RWPE2 (cell line): ENCODE data around the gene RRM2.

Experiments
- ATAC-seq: fragments of 200-7000 bp; cut with Tn5 transposase; 3 replicates; pipeline ENCODE4 v1.9.1; 2021; ENCODE audit warnings: low read depth
- DNase-seq: peaks from one replicate; pipeline ENCODE4 v3.0.0-alpha.2; 2020; ENCODE audit warnings: low spot score
- H3K27ac ChIP-seq: fragments of 450-650 bp; 2 replicates; pipeline ENCODE4 v1.5.1; 2017; ENCODE audit warnings: mild to moderate bottlenecking; ENCODE audit not compliant: poor library complexity, severe bottlenecking
- H3K27me3 ChIP-seq: fragments of 250-450 bp; sonication (Bioruptor Pico); 2 replicates; pipeline ENCODE4 v1.5.1; 2021; ENCODE audit warnings: mild to moderate bottlenecking, moderate library complexity; ENCODE audit not compliant: insufficient read depth, poor library complexity, severe bottlenecking
- H3K36me3 ChIP-seq: fragments of 250-450 bp; sonication (Bioruptor Pico); 2 replicates; pipeline ENCODE4 v1.5.1; 2020; ENCODE audit warnings: low read depth, mild to moderate bottlenecking, moderate library complexity
- H3K4me1 ChIP-seq: fragments of 250-450 bp; sonication (Bioruptor Pico); 2 replicates; pipeline ENCODE4 v1.5.1; 2021; ENCODE audit warnings: mild to moderate bottlenecking, moderate library complexity; ENCODE audit not compliant: insufficient read depth, poor library complexity, severe bottlenecking
- H3K4me3 ChIP-seq: fragments of 250-450 bp; sonication (Bioruptor Pico); 2 replicates; pipeline ENCODE4 v1.5.1; 2021; ENCODE audit warnings: mild to moderate bottlenecking, moderate library complexity; ENCODE audit not compliant: severe bottlenecking
- H3K9me3 ChIP-seq: fragments of 250-450 bp; sonication (Bioruptor Pico); 2 replicates; pipeline ENCODE4 v1.5.1; 2021; ENCODE audit warnings: mild to moderate bottlenecking, moderate library complexity; ENCODE audit not compliant: severe bottlenecking
- TF ChIP-seq, protein P1 (sequence below): fragments of 450-650 bp; IDR thresholded peaks from one replicate; pipeline ENCODE4 v1.5.1; 2017; ENCODE audit warnings: mild to moderate bottlenecking, moderate library complexity; ENCODE audit not compliant: poor library complexity, severe bottlenecking

Gene RRM2

DNA sequence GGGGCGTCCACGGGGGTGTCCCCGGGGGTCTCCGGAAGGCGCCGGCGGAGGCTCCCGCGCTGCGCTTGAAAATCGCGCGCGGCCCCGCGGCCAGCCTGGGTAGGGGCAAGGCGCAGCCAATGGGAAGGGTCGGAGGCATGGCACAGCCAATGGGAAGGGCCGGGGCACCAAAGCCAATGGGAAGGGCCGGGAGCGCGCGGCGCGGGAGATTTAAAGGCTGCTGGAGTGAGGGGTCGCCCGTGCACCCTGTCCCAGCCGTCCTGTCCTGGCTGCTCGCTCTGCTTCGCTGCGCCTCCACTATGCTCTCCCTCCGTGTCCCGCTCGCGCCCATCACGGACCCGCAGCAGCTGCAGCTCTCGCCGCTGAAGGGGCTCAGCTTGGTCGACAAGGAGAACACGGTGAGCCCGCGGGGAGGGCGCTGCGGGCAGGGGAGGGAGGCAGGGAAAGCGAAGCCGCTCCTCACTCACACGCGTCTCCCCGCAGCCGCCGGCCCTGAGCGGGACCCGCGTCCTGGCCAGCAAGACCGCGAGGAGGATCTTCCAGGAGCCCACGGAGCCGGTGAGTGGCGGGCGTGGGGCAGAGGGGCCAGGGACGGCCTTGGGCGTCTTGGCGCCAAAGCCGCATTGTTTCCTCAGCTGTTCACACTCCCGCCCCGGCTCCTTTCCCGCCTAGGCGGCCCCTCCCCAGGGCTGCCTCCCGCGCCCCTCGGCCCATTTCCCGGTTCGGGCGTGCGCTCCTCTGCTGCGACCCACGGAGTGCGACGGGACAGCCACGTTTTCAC, at the start of gene RRM2:
Gene RRM2 (plus strand): TSS at position 240 of the 781 bp plus-strand sequence. CDS start 60 bp downstream, at position 300.
- H3K36me3 ChIP-seq, result peaks cover 50% of the 10 kb centered on the region
- H3K27ac ChIP-seq, result peak within 1 kb of the TSS; percentile 90
- DNase-seq, result peak; percentile 98
- peak within 1 kb of the TSS; percentile 55 for H3K4me3 ChIP-seq
- no peaks in the 10 kb centered on the region for H3K27me3 ChIP-seq
- peak; percentile 79 for ATAC-seq
- no peaks in the 10 kb centered on the region for H3K9me3 ChIP-seq
- peaks cover 20% of the 10 kb centered on the region for H3K4me1 ChIP-seq
- TF ChIP-seq, protein P1, sequence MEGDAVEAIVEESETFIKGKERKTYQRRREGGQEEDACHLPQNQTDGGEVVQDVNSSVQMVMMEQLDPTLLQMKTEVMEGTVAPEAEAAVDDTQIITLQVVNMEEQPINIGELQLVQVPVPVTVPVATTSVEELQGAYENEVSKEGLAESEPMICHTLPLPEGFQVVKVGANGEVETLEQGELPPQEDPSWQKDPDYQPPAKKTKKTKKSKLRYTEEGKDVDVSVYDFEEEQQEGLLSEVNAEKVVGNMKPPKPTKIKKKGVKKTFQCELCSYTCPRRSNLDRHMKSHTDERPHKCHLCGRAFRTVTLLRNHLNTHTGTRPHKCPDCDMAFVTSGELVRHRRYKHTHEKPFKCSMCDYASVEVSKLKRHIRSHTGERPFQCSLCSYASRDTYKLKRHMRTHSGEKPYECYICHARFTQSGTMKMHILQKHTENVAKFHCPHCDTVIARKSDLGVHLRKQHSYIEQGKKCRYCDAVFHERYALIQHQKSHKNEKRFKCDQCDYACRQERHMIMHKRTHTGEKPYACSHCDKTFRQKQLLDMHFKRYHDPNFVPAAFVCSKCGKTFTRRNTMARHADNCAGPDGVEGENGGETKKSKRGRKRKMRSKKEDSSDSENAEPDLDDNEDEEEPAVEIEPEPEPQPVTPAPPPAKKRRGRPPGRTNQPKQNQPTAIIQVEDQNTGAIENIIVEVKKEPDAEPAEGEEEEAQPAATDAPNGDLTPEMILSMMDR, result no peak

DNA sequence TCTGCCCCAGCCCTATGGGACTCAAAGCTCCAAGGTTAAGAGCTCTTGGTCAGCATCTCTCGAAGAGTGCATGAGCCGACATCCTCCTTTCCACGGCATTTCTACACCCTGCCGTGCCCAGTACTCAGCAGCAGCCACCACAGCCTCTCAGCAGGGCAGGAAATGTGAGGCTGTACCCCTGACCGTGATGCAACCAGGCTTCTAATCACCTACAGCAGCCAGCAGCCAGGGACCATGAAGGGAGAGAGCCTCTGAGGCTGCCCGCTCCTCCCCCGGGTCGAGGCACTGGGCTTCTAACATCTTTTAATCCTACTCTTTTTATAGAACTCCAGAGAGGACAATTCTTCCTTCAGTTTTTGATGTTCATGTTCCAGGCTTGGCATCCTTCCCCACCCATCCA, 48.8 kb upstream of the RRM2 start:
- Histone ChIP-seq H3K4me1 (no peaks in the 10 kb centered on the region), H3K36me3 (no peaks in the 10 kb centered on the region), H3K27ac (no peak overlapping the region), H3K27me3 (peaks cover 6% of the 10 kb centered on the region), H3K9me3 (no peaks in the 10 kb centered on the region), H3K4me3 (no peak overlapping the region)
- DNase-seq (no peak), ATAC-seq (no peak)
- TF ChIP-seq, protein P1, result no peak

DNA sequence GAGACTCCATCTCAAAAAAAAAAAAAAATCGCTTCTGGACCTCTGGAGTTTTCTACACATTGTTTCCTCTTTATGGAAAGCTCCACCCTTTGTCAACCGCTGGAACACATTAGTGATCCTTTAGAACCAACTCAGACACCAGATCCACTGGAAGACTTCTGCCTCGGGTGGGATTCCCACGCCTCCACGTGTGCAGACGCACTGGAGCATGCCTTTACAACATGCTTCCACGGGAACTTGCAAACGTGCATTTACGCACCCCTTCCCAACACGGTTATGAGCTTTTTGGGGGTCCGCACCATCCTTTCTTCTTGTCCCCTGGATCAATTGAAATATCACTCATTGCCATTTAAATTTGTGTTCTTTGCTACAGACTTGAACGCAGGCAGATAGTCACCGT, 47.4 kb upstream of the RRM2 start:
- Histone ChIP-seq H3K27ac (no peak overlapping the region), H3K27me3 (peaks cover 12% of the 10 kb centered on the region), H3K4me3 (no peak overlapping the region), H3K9me3 (no peaks in the 10 kb centered on the region), H3K4me1 (no peaks in the 10 kb centered on the region), H3K36me3 (no peaks in the 10 kb centered on the region)
- TF ChIP-seq, protein P1, result no peak
- ATAC-seq (no peak), DNase-seq (no peak)

DNA sequence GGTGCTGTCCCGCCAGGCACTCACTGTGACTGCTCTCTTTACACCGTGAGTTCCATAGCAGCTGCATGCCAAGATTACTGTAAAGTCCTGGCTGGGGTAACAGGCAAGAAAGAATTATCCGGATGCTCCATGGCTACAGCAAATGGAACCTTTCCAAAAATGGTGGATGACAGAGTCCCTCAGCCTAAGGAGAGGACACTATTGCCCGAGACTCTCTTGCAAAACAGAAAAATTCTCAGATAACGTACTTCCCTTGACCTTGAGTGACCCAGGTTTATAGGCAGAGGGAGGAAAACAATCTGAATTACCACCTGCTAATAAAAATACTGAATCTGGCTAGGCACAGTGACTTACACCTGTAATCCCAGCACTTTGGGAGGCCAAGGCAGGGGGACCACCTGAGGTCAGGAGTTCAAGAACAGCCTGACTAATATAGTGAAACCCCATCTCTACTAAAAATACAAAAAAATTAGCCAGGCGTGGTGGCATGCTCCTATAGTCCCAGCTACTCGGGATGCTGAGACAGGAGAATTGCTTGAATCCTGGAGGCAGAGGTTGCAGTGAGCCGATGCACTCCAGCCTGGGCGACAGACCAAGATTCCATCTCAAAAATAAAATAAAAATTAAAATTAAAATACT, 46.8 kb upstream of the RRM2 start:
- H3K36me3 ChIP-seq, result no peaks in the 10 kb centered on the region
- no peak for ATAC-seq
- H3K4me1 ChIP-seq, result no peaks in the 10 kb centered on the region
- TF ChIP-seq, protein P1, result no peak
- no peak overlapping the region for H3K27ac ChIP-seq
- no peak overlapping the region for H3K4me3 ChIP-seq
- no peaks in the 10 kb centered on the region for H3K9me3 ChIP-seq
- no peak for DNase-seq
- peaks cover 16% of the 10 kb centered on the region for H3K27me3 ChIP-seq

DNA sequence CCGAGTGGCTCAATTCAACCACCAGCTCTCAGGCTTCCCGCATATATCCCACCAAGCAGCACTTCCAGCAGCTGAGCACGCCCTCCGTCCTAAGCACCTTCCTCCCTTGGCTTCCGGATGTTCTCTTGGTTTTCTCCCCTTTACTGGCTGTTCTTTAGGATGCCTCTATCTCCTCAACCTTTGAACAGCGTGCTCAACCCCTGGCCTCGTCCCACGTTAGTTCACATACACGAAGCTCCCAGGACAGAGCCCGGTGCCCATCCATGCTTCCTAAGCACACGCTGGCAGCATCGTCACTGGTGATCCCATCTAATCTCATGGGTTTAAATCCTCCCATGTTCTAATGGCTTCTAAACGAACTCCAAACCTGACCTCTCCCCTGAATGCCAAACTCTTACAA, 46.0 kb upstream of the RRM2 start:
- peaks cover 24% of the 10 kb centered on the region for H3K27me3 ChIP-seq
- no peaks in the 10 kb centered on the region for H3K9me3 ChIP-seq
- H3K4me3 ChIP-seq, result no peak overlapping the region
- H3K36me3 ChIP-seq, result no peaks in the 10 kb centered on the region
- DNase-seq (no peak), ATAC-seq (no peak)
- no peak overlapping the region for H3K27ac ChIP-seq
- TF ChIP-seq, protein P1, result no peak
- H3K4me1 ChIP-seq, result no peaks in the 10 kb centered on the region
